Measurements from ENCODE around the gene FEN1. TPM values are rescaled to one million over a fixed set of nuclear protein-coding genes. Genes with fewer than 3 reads are reported as not detected.

FEN1 gene
- total and polyA plus RNA-seq, 2 donors (not counting 1 experiment from before 2014, with no cell fraction given), result 3.8 to 14.0 TPM

DNA sequence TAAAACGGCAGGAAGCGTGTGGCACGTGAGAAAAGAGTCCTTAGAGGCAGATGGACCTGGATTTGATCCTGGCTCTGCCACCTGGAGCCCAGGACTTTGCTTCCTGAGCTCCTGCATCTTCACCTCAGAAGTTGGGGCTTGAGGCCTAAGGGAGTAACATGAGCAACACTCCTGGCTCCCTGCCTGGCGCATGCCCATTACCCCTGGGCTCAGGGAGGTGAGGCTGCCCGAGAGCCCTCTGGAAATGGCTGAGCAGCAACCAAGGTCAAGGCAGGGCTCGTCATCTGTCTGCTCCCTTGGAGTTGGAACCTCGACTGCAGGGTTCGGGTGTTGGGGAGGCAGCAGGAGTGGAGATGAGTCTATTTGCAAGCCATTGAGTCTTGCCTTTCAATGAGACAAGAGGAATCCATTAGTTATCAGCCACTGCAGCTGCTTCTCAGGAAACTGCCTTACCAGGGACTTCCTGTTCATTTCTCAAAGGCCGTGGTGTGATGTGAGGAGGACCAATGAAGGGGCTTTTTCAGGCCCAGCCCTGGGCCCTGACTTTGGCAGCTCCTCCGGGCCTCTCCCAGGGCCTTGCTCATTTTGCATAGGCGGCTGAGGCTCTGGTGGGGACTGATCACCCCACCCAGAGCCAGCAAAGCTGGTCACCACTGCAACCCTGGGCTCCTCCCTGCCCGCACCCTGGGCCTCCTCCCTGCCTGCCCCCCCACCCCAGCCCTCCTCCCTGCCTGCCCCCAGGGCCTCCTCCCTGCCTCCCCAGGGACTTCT is 41.8 kb downstream of the FEN1 start:
- Histone ChIP-seq H3K9me3 (ENCODE audit: control insufficient read depth, insufficient read depth, low read depth, low read length) (no peaks in the 10 kb centered on the region), H3K9ac (ENCODE audit: insufficient read depth, low read length) (no peak overlapping the region), H3K27ac (ENCODE audit: insufficient read depth, low read length) (peak overlapping the region; percentile 64), H3K4me2 (ENCODE audit: extremely low read depth, insufficient read depth, low read length) (no peak overlapping the region), H3K4me1 (ENCODE audit: control insufficient read depth, extremely low read depth, insufficient read depth, low read length) (peaks cover 22% of the 10 kb centered on the region), H3K36me3 (ENCODE audit: control insufficient read depth, insufficient read depth, low read length) (peaks cover 33% of the 10 kb centered on the region), H3K27me3 (ENCODE audit: control insufficient read depth, insufficient read depth, low read length) (no peaks in the 10 kb centered on the region), H2AFZ (ENCODE audit: low read length) (no peak overlapping the region), H3K79me2 (ENCODE audit: control insufficient read depth, insufficient read depth, low read length) (peaks cover 74% of the 10 kb centered on the region), H3K4me3 (replicated peaks in 1 of 4; ENCODE audit: control extremely low read depth in 1 of 4, insufficient read depth in 1 of 4, low read depth in 3 of 4, low read length in 4 of 4) (no peak overlapping the region), H4K20me1 (ENCODE audit: control insufficient read depth, extremely low read depth, insufficient read depth, low read length) (peaks cover 2% of the 10 kb centered on the region)
- TF ChIP-seq EZH2 (IDR thresholded peaks at IDR 0.05; ENCODE audit: low read length, missing control alignments), result no peak
- TF ChIP-seq CTCF (conservative IDR thresholded peaks at IDR 0.05 in 1 of 2, IDR thresholded peaks at IDR 0.05 in 1 of 2; ENCODE audit: low read depth in 1 of 2, low read length in 2 of 2), result no peak
- DNase-seq (ENCODE audit: low read depth in 2 of 2), result peak; percentile 82 to 90

GRCh38 chr11:61836193-61836592 is 43.5 kb downstream of the FEN1 start:
- no peak for TF ChIP-seq CTCF (conservative IDR thresholded peaks at IDR 0.05 in 1 of 2, IDR thresholded peaks at IDR 0.05 in 1 of 2; ENCODE audit: low read depth in 1 of 2, low read length in 2 of 2)
- no peak for TF ChIP-seq EZH2 (IDR thresholded peaks at IDR 0.05; ENCODE audit: low read length, missing control alignments)
- Histone ChIP-seq H3K27me3 (ENCODE audit: control insufficient read depth, insufficient read depth, low read length) (no peaks in the 10 kb centered on the region), H3K4me3 (replicated peaks in 1 of 4; ENCODE audit: control extremely low read depth in 1 of 4, insufficient read depth in 1 of 4, low read depth in 3 of 4, low read length in 4 of 4) (no peak overlapping the region), H3K36me3 (ENCODE audit: control insufficient read depth, insufficient read depth, low read length) (peaks cover 42% of the 10 kb centered on the region), H4K20me1 (ENCODE audit: control insufficient read depth, extremely low read depth, insufficient read depth, low read length) (no peaks in the 10 kb centered on the region), H3K79me2 (ENCODE audit: control insufficient read depth, insufficient read depth, low read length) (peaks cover 56% of the 10 kb centered on the region), H3K27ac (ENCODE audit: insufficient read depth, low read length) (no peak overlapping the region), H3K4me2 (ENCODE audit: extremely low read depth, insufficient read depth, low read length) (no peak overlapping the region), H3K9me3 (ENCODE audit: control insufficient read depth, insufficient read depth, low read depth, low read length) (no peaks in the 10 kb centered on the region), H2AFZ (ENCODE audit: low read length) (no peak overlapping the region), H3K9ac (ENCODE audit: insufficient read depth, low read length) (no peak overlapping the region), H3K4me1 (ENCODE audit: control insufficient read depth, extremely low read depth, insufficient read depth, low read length) (peaks cover 21% of the 10 kb centered on the region)
- no peak for DNase-seq (ENCODE audit: low read depth in 2 of 2)

GRCh38 chr11:61837411-61838005 is 44.8 kb downstream of the FEN1 start:
- H3K4me2 ChIP-seq (ENCODE audit: extremely low read depth, insufficient read depth, low read length), result no peak overlapping the region
- H3K9me3 ChIP-seq (ENCODE audit: control insufficient read depth, insufficient read depth, low read depth, low read length), result no peaks in the 10 kb centered on the region
- H4K20me1 ChIP-seq (ENCODE audit: control insufficient read depth, extremely low read depth, insufficient read depth, low read length), result no peaks in the 10 kb centered on the region
- H3K27ac ChIP-seq (ENCODE audit: insufficient read depth, low read length), result no peak overlapping the region
- TF ChIP-seq EZH2 (IDR thresholded peaks at IDR 0.05; ENCODE audit: low read length, missing control alignments) (no peak), CTCF (conservative IDR thresholded peaks at IDR 0.05 in 1 of 2, IDR thresholded peaks at IDR 0.05 in 1 of 2; ENCODE audit: low read depth in 1 of 2, low read length in 2 of 2) (no peak)
- DNase-seq (ENCODE audit: low read depth in 2 of 2), result no peak
- H2AFZ ChIP-seq (ENCODE audit: low read length), result no peak overlapping the region
- peaks cover 43% of the 10 kb centered on the region for H3K79me2 ChIP-seq (ENCODE audit: control insufficient read depth, insufficient read depth, low read length)
- no peak overlapping the region for H3K4me3 ChIP-seq (replicated peaks in 1 of 4; ENCODE audit: control extremely low read depth in 1 of 4, insufficient read depth in 1 of 4, low read depth in 3 of 4, low read length in 4 of 4)
- H3K9ac ChIP-seq (ENCODE audit: insufficient read depth, low read length), result no peak overlapping the region
- H3K36me3 ChIP-seq (ENCODE audit: control insufficient read depth, insufficient read depth, low read length), result peaks cover 43% of the 10 kb centered on the region
- H3K4me1 ChIP-seq (ENCODE audit: control insufficient read depth, extremely low read depth, insufficient read depth, low read length), result peaks cover 11% of the 10 kb centered on the region
- H3K27me3 ChIP-seq (ENCODE audit: control insufficient read depth, insufficient read depth, low read length), result no peaks in the 10 kb centered on the region

Data from fibroblast of lung (primary cell).